GM19455 (cell line): ENCODE data around the gene PGAP3.

Experiments
- ATAC-seq: cut with Tn5 transposase; IDR thresholded peaks from one replicate; pipeline ENCODE4 v1.9.1; 2021; ENCODE audit not compliant: unreplicated experiment

PGAP3 gene

GRCh38 chr17:39660397-39661385, 27.2 kb downstream of the PGAP3 start:
- ATAC-seq = no peak

- no peak for ATAC-seq
Observed at GRCh38 chr17:39660011-39660360, 27.9 kb downstream of the PGAP3 start.

- ATAC-seq = no peak
Observed at GRCh38 chr17:39659279-39660010, 28.4 kb downstream of the PGAP3 start.

GRCh38 chr17:39658760-39659159, 29.1 kb downstream of the PGAP3 start:
- ATAC-seq = no peak

- no peak for ATAC-seq
Observed at GRCh38 chr17:39658346-39658745, 29.5 kb downstream of the PGAP3 start.

GRCh38 chr17:39655105-39655504, 32.8 kb downstream of the PGAP3 start:
- no peak for ATAC-seq

- no peak for ATAC-seq
Observed at GRCh38 chr17:39653662-39654331, 34.1 kb downstream of the PGAP3 start.

- ATAC-seq = no peak
Observed at GRCh38 chr17:39653316-39653661, 34.6 kb downstream of the PGAP3 start.

- no peak for ATAC-seq
Observed at GRCh38 chr17:39652587-39653315, 35.1 kb downstream of the PGAP3 start.

- ATAC-seq = no peak
Observed at GRCh38 chr17:39651923-39652586, 35.8 kb downstream of the PGAP3 start.

- ATAC-seq = no peak
Observed at GRCh38 chr17:39650121-39650579, 37.7 kb downstream of the PGAP3 start.

GRCh38 chr17:39648616-39649366, 39.1 kb downstream of the PGAP3 start:
- ATAC-seq = no peak

- no peak for ATAC-seq
Observed at GRCh38 chr17:39647256-39647655, 40.6 kb downstream of the PGAP3 start.

GRCh38 chr17:39643271-39643670, 44.6 kb downstream of the PGAP3 start:
- ATAC-seq = no peak

- ATAC-seq = no peak
Observed at GRCh38 chr17:39642291-39643074, 45.4 kb downstream of the PGAP3 start.

- ATAC-seq = no peak
Observed at GRCh38 chr17:39641883-39642282, 46.0 kb downstream of the PGAP3 start.

GRCh38 chr17:39641097-39641496, 46.8 kb downstream of the PGAP3 start:
- no peak for ATAC-seq

- no peak for ATAC-seq
Observed at GRCh38 chr17:39640591-39641031, 47.2 kb downstream of the PGAP3 start.
